ENCODE data around the gene IL1RAPL2. TPM values are rescaled to one million over a fixed set of nuclear protein-coding genes. Genes with fewer than 3 reads are reported as not detected.
"Not testable (repeated sequence)": the region's sequence is repeated elsewhere in the genome, so short reads cannot be mapped to it uniquely, and the experiment has no call there.

Gene IL1RAPL2
- total RNA-seq, 4 donors from 2014 or later: 0.50 to 1.3 (median 0.67) TPM

DNA sequence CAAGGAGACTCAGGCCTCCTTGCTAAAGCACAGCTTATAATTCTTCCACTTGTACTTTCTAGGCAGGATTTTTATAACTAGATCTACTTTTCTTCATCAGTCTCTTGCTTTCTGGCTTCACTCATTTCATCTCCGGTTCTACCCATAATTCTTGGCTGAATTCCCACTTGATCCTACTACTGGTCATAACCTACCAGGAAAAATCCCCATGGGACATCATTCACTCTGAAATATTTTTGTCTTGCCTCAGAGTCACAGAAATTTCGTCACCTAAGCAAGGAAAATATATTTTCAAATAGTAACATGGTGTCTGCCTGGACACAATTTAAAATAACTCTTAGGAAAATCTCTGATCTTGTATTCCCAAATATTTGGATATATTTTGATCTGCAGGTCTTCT, 532.2 kb downstream of the IL1RAPL2 start:
- TF ChIP-seq, protein P1, sequence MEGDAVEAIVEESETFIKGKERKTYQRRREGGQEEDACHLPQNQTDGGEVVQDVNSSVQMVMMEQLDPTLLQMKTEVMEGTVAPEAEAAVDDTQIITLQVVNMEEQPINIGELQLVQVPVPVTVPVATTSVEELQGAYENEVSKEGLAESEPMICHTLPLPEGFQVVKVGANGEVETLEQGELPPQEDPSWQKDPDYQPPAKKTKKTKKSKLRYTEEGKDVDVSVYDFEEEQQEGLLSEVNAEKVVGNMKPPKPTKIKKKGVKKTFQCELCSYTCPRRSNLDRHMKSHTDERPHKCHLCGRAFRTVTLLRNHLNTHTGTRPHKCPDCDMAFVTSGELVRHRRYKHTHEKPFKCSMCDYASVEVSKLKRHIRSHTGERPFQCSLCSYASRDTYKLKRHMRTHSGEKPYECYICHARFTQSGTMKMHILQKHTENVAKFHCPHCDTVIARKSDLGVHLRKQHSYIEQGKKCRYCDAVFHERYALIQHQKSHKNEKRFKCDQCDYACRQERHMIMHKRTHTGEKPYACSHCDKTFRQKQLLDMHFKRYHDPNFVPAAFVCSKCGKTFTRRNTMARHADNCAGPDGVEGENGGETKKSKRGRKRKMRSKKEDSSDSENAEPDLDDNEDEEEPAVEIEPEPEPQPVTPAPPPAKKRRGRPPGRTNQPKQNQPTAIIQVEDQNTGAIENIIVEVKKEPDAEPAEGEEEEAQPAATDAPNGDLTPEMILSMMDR (IDR thresholded peaks at IDR 0.05): no peak
- no peak for TF ChIP-seq POLR2A (IDR thresholded peaks at IDR 0.05; ENCODE audit: low read depth)
- no peak for TF ChIP-seq EP300 (IDR thresholded peaks at IDR 0.05)
- TF ChIP-seq POLR2AphosphoS5 (IDR thresholded peaks at IDR 0.05): no peak
- H3K27me3 ChIP-seq: no peaks in the 10 kb centered on the region
- no peaks in the 10 kb centered on the region for H3K4me1 ChIP-seq
- intact Hi-C loops (cut with DNase I): no loop called here
- H3K9me3 ChIP-seq: no peaks in the 10 kb centered on the region
- H3K36me3 ChIP-seq: no peaks in the 10 kb centered on the region
- H3K27ac ChIP-seq (replicated peaks in 1 of 4): no peak overlapping the region
- DNase-seq (ENCODE audit: extremely low spot score): no peak
- no peak overlapping the region for H3K4me3 ChIP-seq
- 44% methylated on average over 2 of the region's 2 CpGs for WGBS

DNA sequence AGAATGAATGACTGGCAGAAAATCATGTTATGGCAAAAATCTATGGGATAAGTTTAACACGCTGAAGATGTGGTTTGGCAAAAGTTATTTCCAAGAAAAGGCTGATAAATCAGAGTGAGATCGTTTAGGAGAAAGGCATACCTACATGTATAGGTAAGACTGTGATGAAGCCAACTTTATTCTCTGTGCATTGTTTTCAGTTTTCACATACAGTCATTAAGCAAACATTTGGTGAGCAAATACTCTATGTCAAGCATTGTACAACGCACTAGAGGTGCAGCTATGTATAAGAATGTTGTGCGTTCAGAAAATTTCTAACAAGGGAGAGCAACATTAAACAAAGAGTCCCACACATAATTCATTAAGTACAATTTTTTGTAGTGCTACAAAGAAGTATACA, 532.8 kb downstream of the IL1RAPL2 start:
- DNase-seq (ENCODE audit: extremely low spot score): no peak
- Histone ChIP-seq H3K4me1 (no peaks in the 10 kb centered on the region), H3K27ac (replicated peaks in 1 of 4) (no peak overlapping the region), H3K4me3 (no peak overlapping the region), H3K36me3 (no peaks in the 10 kb centered on the region), H3K9me3 (no peaks in the 10 kb centered on the region), H3K27me3 (no peaks in the 10 kb centered on the region)
- no peak for TF ChIP-seq POLR2AphosphoS5 (IDR thresholded peaks at IDR 0.05)
- TF ChIP-seq POLR2A (IDR thresholded peaks at IDR 0.05; ENCODE audit: low read depth): no peak
- TF ChIP-seq, protein P1 (IDR thresholded peaks at IDR 0.05): no peak
- TF ChIP-seq EP300 (IDR thresholded peaks at IDR 0.05): no peak
- intact Hi-C loops (cut with DNase I): no loop called here
- WGBS: 75% methylated on average over 4 of the region's 4 CpGs

DNA sequence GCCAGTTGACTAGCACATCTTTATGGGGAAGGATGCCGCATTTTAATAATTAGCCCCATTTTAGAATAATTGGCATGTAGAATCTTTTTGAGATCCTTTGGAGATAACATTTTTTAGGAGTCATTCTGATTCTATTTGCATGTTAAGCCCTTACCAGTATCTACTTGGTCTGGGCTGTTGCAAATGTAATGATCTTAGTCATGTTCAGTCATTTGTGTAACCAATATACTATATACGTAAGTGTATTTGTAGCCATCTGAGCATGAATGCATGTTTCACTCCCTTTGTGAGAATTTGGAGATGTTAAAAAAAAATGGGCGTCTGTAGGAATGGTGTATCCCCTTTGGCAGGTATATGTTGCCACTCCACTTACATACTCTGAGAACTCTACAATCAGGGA, 535.4 kb downstream of the IL1RAPL2 start:
- H3K36me3 ChIP-seq: no peaks in the 10 kb centered on the region
- WGBS: 79% methylated on average over 3 of the region's 3 CpGs
- no peaks in the 10 kb centered on the region for H3K27me3 ChIP-seq
- no peak overlapping the region for H3K27ac ChIP-seq (replicated peaks in 1 of 4)
- DNase-seq (ENCODE audit: extremely low spot score): no peak
- H3K4me3 ChIP-seq: no peak overlapping the region
- H3K9me3 ChIP-seq: no peaks in the 10 kb centered on the region
- no peaks in the 10 kb centered on the region for H3K4me1 ChIP-seq
- TF ChIP-seq POLR2AphosphoS5 (IDR thresholded peaks at IDR 0.05) (no peak), POLR2A (IDR thresholded peaks at IDR 0.05; ENCODE audit: low read depth) (no peak), EP300 (IDR thresholded peaks at IDR 0.05) (no peak)
- TF ChIP-seq, protein P1 (IDR thresholded peaks at IDR 0.05): no peak
- intact Hi-C loops (cut with DNase I): no loop called here

DNA sequence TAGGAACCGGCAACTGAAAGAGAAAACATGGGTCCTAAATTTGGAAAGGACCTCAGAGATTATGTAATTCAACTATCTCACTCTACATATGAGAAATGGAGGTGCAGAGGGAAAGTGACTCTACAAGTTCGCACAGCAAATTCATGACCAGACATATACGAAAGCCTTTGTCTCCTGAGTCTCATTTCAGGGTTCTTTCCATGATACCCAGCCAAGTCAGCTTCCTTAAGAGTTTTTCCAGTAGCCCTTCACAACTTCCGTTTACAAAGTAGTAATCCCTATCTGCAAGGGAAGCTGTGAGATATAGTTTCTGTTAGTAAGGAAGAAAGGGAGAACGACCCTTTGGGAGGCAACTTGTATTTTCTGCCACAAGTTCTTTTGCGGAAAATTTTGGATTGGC, 543.9 kb downstream of the IL1RAPL2 start:
- Histone ChIP-seq H3K27ac (replicated peaks in 1 of 4) (no peak overlapping the region), H3K36me3 (no peaks in the 10 kb centered on the region), H3K4me3 (no peak overlapping the region), H3K9me3 (no peaks in the 10 kb centered on the region), H3K4me1 (no peaks in the 10 kb centered on the region), H3K27me3 (no peaks in the 10 kb centered on the region)
- no peak for DNase-seq (ENCODE audit: extremely low spot score)
- TF ChIP-seq, protein P1 (IDR thresholded peaks at IDR 0.05): no peak
- TF ChIP-seq EP300 (IDR thresholded peaks at IDR 0.05): no peak
- no peak for TF ChIP-seq POLR2A (IDR thresholded peaks at IDR 0.05; ENCODE audit: low read depth)
- TF ChIP-seq POLR2AphosphoS5 (IDR thresholded peaks at IDR 0.05): no peak
- WGBS: 71% methylated on average over 6 of the region's 6 CpGs
- intact Hi-C loops (cut with DNase I): no loop called here

DNA sequence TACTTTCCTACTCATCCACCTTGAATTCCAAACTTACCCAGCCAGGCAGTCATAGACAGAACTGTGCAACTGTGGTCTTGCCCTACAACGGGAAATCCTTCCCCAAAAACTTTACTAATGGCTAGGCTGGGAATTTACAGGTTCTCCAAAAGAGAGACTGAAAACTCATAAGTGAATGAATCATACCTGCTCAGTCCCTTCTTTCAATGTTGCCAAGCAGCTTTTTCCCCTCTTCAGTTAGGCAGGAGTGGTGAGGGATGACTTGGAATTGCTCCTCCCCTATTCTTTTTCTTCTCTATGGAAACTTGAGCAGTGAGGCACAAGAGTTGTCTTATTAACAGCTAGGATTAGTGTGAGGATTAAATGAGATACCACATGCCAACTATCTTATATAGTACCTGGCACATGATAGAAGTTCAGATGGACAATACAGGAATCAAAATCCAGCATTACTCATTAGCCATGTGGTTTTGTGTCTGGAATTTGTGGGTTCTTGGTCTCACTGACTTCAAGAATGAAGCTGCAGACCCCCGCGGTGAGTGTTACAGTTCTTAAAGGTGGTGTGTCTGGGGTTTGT, 548.6 kb downstream of the IL1RAPL2 start:
- WGBS: 79% methylated on average over 3 of the region's 3 CpGs
- Histone ChIP-seq H3K4me3 (no peak overlapping the region), H3K4me1 (no peaks in the 10 kb centered on the region), H3K27me3 (no peaks in the 10 kb centered on the region), H3K9me3 (no peaks in the 10 kb centered on the region), H3K27ac (replicated peaks in 1 of 4) (no peak overlapping the region), H3K36me3 (no peaks in the 10 kb centered on the region)
- no peak for TF ChIP-seq POLR2A (IDR thresholded peaks at IDR 0.05; ENCODE audit: low read depth)
- TF ChIP-seq, protein P1 (IDR thresholded peaks at IDR 0.05): no peak
- no peak for TF ChIP-seq EP300 (IDR thresholded peaks at IDR 0.05)
- TF ChIP-seq POLR2AphosphoS5 (IDR thresholded peaks at IDR 0.05): no peak
- DNase-seq (ENCODE audit: extremely low spot score): no peak
- intact Hi-C loops (cut with DNase I): no loop called here

DNA sequence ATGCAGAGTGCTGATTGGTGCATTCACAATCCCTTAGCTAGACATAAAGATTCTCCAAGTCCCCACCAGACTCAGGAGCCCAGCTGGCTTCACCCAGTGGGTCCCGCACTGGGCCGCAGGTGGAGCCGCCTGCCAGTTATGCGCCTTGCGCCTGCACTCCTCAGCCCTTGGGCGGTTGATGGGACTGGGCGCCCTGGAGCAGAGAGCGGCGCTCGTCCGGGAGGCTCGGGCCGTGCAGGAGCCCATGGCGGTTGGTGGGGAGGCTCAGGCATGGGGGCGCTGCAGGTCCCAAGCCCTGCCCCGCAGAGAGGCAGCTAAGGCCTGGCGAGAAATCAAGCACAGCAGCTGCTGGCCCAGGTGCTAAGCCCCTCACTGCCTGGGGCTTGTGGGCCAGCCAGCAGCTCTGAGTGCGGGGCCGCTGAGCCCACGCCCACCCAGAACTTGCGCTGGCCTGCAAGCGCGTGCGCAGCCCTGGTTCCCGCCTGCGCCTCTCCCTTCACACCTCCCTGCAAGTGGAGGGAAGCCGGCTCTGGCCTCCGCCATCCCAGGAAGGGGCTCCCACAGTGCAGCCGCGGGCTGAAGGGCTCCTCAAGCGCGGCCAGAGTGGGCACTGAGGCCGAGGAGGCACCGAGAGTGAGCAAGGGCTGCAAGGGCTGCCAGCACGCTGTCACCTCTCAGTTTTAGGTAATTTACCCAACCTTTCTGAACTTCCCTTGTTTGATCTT, 549.8 kb downstream of the IL1RAPL2 start:
- H3K36me3 ChIP-seq; H3K27me3 ChIP-seq; H3K4me3 ChIP-seq; intact Hi-C loops (cut with DNase I); DNase-seq (ENCODE audit: extremely low spot score); H3K4me1 ChIP-seq; H3K27ac ChIP-seq (replicated peaks in 1 of 4); H3K9me3 ChIP-seq: not testable (repeated sequence)
- WGBS: 84% methylated on average over 22 of the region's 35 CpGs

Measured in esophagus muscularis mucosa (tissue), 4 donors.